HCT116 (cell line): ENCODE data around the gene DLEC1.

Experiments
- EGR1 ChIP-seq: IDR thresholded peaks from 2 replicates; pipeline ENCODE4 v1.6.1; 2012; ENCODE audit warnings: low read depth
- EZH2 ChIP-seq: fragments of 200-600 bp; sonication (generic); IDR thresholded peaks from 2 replicates; pipeline ENCODE4 v1.6.1; 2017; ENCODE audit warnings: antibody characterized with exemption, mixed run types
- EZH2phosphoT487 ChIP-seq: fragments of 200-600 bp; IDR thresholded peaks from 2 replicates; pipeline ENCODE4 v1.6.1; 2018; ENCODE audit warnings: antibody characterized with exemption, borderline replicate concordance
- POLR2A ChIP-seq: IDR thresholded peaks from 2 replicates; pipeline ENCODE4 v1.7.0; 2011; ENCODE audit warnings: borderline replicate concordance; ENCODE audit not compliant: insufficient read depth, insufficient read length; ENCODE audit errors: extremely low read depth
- POLR2AphosphoS5 ChIP-seq: IDR thresholded peaks from 2 replicates; pipeline ENCODE4 v1.6.1; 2011; ENCODE audit warnings: mild to moderate bottlenecking, low read depth, low read length, moderate library complexity
- RAD21 ChIP-seq: IDR thresholded peaks from 2 replicates; pipeline ENCODE4 v1.6.1; 2012; ENCODE audit warnings: low read depth, mild to moderate bottlenecking
- YY1 ChIP-seq: IDR thresholded peaks from 2 replicates; pipeline ENCODE4 v1.6.1; 2011; ENCODE audit warnings: low read length, low read depth, moderate library complexity, mild to moderate bottlenecking; ENCODE audit not compliant: insufficient replicate concordance; ENCODE audit errors: extremely low read depth
- TF ChIP-seq, protein P1 (sequence below), 3 experiments: fragments of 200-600 bp in 1 of 3; sonication (generic) in 1 of 3; IDR thresholded peaks in 2 of 3; conservative IDR thresholded peaks in 1 of 3; 2 replicates each; pipeline ENCODE4 v1.5.1; 2012 to 2017; ENCODE audit warnings: low read depth in 2 of 3, low read length in 2 of 3, antibody characterized with exemption in 1 of 3, borderline replicate concordance in 1 of 3, control low read depth in 1 of 3, mild to moderate bottlenecking in 1 of 3, mixed read lengths in 1 of 3, mixed run types in 1 of 3, moderate library complexity in 1 of 3; ENCODE audit not compliant: insufficient read depth in 1 of 3
- TF ChIP-seq, protein P2 (sequence below): IDR thresholded peaks from 2 replicates; pipeline ENCODE4 v1.6.1; 2012
- TF ChIP-seq, protein P3 (sequence below): IDR thresholded peaks from 2 replicates; pipeline ENCODE4 v1.6.1; 2012; ENCODE audit warnings: low read depth
- TF ChIP-seq, protein P4 (sequence below): IDR thresholded peaks from 2 replicates; pipeline ENCODE4 v1.6.1; 2012

DNA sequence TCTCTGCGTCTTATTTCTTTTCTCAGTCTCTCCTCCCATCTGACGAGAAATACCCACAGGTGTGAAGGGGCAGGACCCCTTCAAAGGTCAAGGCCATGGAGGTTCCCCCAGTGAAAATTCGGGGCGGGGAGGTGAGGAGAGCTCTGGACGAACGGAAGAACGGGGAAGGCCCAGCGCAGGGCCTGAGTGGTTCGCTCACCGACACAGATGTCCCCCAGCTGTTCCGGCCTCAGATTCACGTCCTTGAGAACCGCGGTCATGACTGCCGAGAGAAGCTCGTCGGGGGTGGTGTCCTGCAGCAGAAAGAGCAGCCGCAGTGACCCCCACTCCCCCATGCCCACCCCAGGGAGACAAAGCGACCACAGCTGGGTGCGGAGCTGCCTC is 97.4 kb downstream of the DLEC1 start:
- TF ChIP-seq YY1 = no peak
- TF ChIP-seq, protein P1, sequence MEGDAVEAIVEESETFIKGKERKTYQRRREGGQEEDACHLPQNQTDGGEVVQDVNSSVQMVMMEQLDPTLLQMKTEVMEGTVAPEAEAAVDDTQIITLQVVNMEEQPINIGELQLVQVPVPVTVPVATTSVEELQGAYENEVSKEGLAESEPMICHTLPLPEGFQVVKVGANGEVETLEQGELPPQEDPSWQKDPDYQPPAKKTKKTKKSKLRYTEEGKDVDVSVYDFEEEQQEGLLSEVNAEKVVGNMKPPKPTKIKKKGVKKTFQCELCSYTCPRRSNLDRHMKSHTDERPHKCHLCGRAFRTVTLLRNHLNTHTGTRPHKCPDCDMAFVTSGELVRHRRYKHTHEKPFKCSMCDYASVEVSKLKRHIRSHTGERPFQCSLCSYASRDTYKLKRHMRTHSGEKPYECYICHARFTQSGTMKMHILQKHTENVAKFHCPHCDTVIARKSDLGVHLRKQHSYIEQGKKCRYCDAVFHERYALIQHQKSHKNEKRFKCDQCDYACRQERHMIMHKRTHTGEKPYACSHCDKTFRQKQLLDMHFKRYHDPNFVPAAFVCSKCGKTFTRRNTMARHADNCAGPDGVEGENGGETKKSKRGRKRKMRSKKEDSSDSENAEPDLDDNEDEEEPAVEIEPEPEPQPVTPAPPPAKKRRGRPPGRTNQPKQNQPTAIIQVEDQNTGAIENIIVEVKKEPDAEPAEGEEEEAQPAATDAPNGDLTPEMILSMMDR (IDR thresholded peaks at IDR 0.05 in 2 of 3, conservative IDR thresholded peaks at IDR 0.05 in 1 of 3; ENCODE audit: borderline replicate concordance in 1 of 3, insufficient read depth in 1 of 3, low read depth in 2 of 3, low read length in 2 of 3) = no peak
- no peak for TF ChIP-seq EZH2phosphoT487
- TF ChIP-seq, protein P2, sequence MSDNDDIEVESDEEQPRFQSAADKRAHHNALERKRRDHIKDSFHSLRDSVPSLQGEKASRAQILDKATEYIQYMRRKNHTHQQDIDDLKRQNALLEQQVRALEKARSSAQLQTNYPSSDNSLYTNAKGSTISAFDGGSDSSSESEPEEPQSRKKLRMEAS = no peak
- no peak for TF ChIP-seq EGR1
- no peak for TF ChIP-seq POLR2A
- TF ChIP-seq, protein P3, sequence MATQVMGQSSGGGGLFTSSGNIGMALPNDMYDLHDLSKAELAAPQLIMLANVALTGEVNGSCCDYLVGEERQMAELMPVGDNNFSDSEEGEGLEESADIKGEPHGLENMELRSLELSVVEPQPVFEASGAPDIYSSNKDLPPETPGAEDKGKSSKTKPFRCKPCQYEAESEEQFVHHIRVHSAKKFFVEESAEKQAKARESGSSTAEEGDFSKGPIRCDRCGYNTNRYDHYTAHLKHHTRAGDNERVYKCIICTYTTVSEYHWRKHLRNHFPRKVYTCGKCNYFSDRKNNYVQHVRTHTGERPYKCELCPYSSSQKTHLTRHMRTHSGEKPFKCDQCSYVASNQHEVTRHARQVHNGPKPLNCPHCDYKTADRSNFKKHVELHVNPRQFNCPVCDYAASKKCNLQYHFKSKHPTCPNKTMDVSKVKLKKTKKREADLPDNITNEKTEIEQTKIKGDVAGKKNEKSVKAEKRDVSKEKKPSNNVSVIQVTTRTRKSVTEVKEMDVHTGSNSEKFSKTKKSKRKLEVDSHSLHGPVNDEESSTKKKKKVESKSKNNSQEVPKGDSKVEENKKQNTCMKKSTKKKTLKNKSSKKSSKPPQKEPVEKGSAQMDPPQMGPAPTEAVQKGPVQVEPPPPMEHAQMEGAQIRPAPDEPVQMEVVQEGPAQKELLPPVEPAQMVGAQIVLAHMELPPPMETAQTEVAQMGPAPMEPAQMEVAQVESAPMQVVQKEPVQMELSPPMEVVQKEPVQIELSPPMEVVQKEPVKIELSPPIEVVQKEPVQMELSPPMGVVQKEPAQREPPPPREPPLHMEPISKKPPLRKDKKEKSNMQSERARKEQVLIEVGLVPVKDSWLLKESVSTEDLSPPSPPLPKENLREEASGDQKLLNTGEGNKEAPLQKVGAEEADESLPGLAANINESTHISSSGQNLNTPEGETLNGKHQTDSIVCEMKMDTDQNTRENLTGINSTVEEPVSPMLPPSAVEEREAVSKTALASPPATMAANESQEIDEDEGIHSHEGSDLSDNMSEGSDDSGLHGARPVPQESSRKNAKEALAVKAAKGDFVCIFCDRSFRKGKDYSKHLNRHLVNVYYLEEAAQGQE = no peak
- no peak for TF ChIP-seq RAD21
- TF ChIP-seq EZH2 = no peak
- TF ChIP-seq POLR2AphosphoS5 = no peak
- TF ChIP-seq, protein P4, sequence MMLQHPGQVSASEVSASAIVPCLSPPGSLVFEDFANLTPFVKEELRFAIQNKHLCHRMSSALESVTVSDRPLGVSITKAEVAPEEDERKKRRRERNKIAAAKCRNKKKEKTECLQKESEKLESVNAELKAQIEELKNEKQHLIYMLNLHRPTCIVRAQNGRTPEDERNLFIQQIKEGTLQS = no peak
